CD4-positive, alpha-beta T cell (primary cell): ENCODE measurements around the gene TXNRD2. TPM values are rescaled to one million over a fixed set of nuclear protein-coding genes. Genes with fewer than 3 reads are reported as not detected.
A peak's percentile ranks its signal among the peaks of the same experiment; 100 is the strongest.

Experiments
- ATAC-seq: fragments of 200-7000 bp; cut with Tn5 transposase; one replicate; pipeline ENCODE4 v1.10.0; 2022; ENCODE audit warnings: mild to moderate bottlenecking; ENCODE audit not compliant: poor library complexity
- CTCF ChIA-PET: fragments of 350-600 bp; sonication (Branson Sonifier 250); formaldehyde crosslinking; loops from one replicate; lab custom pipeline; 2021; ENCODE audit warnings: antibody characterized with exemption, inconsistent platforms; lab: Charles Lee
- POLR2A ChIA-PET: fragments of 350-600 bp; sonication (Branson Sonifier 250); formaldehyde crosslinking; loops from one replicate; lab custom pipeline; 2021; ENCODE audit warnings: antibody characterized with exemption, inconsistent platforms; lab: Charles Lee
- DNase-seq, 14 experiments: peaks; one replicate each; pipeline ENCODE4 v3.0.0-alpha.2; 2013 to 2020; ENCODE audit warnings: mixed read lengths in 2 of 14
- H3K27ac ChIP-seq, 2 donors: one replicate each; pipeline versions ENCODE4 v1.5.1 to v1.7.0; 2013; ENCODE audit warnings: low read length in 2 of 2, low read depth in 1 of 2, mild to moderate bottlenecking in 1 of 2
- H3K27me3 ChIP-seq, 2 experiments: 1 replicate in 1 of 2; 2 replicates in 1 of 2; pipeline versions ENCODE4 v1.6.1 to v1.7.0; 2013; ENCODE audit warnings: low read length in 2 of 2, control low read depth in 1 of 2, mild to moderate bottlenecking in 1 of 2, moderate library complexity in 1 of 2; ENCODE audit not compliant: insufficient read depth in 2 of 2, control insufficient read depth in 1 of 2
- H3K36me3 ChIP-seq: one replicate; pipeline ENCODE4 v1.6.1; 2013; ENCODE audit warnings: low read length, control low read depth; ENCODE audit not compliant: insufficient read depth
- H3K4me1 ChIP-seq: one replicate; pipeline ENCODE4 v1.6.1; 2013; ENCODE audit warnings: low read length, control low read depth; ENCODE audit not compliant: insufficient read depth
- H3K4me3 ChIP-seq: one replicate; pipeline ENCODE4 v1.5.1; 2013; ENCODE audit warnings: mild to moderate bottlenecking, low read length, moderate library complexity
- H3K9me3 ChIP-seq, 2 experiments: 1 replicate in 1 of 2; 2 replicates in 1 of 2; pipeline versions ENCODE4 v1.6.1 to v1.7.0; 2013; ENCODE audit warnings: low read length in 2 of 2, mild to moderate bottlenecking in 2 of 2, control low read depth in 1 of 2, moderate library complexity in 1 of 2; ENCODE audit not compliant: control insufficient read depth in 1 of 2, insufficient read depth in 1 of 2
- H3K27ac Mint-ChIP-seq: one replicate; pipeline ENCODE4 v1.8.0; 2020; ENCODE audit warnings: mixed read lengths
- H3K27me3 Mint-ChIP-seq: one replicate; pipeline ENCODE4 v1.8.0; 2021; ENCODE audit warnings: mixed read lengths
- H3K36me3 Mint-ChIP-seq: one replicate; pipeline ENCODE4 v1.8.0; 2021; ENCODE audit warnings: low read depth, mixed read lengths
- H3K4me1 Mint-ChIP-seq: one replicate; pipeline ENCODE4 v1.8.0; 2021; ENCODE audit warnings: low read depth, mixed read lengths
- H3K4me3 Mint-ChIP-seq: one replicate; pipeline ENCODE4 v1.8.0; 2020; ENCODE audit warnings: mild to moderate bottlenecking, mixed read lengths
- H3K9me3 Mint-ChIP-seq: one replicate; pipeline ENCODE4 v1.8.0; 2020; ENCODE audit warnings: mixed read lengths
- intact Hi-C, 2 experiments: fragments of 100-400 bp; cut with DNase I in 1 of 2; cut with micrococcal nuclease in 1 of 2; formaldehyde crosslinking; loops; one replicate each; pipeline versions ENCODE4 v1.15.1 to v1.9.0; 2023 to 2025; cut with DNase I, micrococcal nuclease
- total RNA-seq, 174 experiments: library from RNA in 2 of 174; stranded (reverse) in 2 of 174; gene quantifications; one replicate each; pipeline ENCODE4 v1.2.3 and lab custom pipeline; 2021 to 2026
- TF ChIP-seq, protein P1 (sequence below): fragments of 200-600 bp; IDR thresholded peaks from one replicate; pipeline ENCODE4 v1.8.0; 2022; ENCODE audit warnings: antibody characterized with exemption, mild to moderate bottlenecking

TXNRD2 gene
- total RNA-seq, 2 experiments from 2014 or later, result 18.6 to 19.5 TPM

GRCh38 chr22:19898145-19898544, 43.5 kb downstream of the TXNRD2 start:
- no peaks in the 10 kb centered on the region for H3K27me3 ChIP-seq
- no peak for DNase-seq
- peaks cover 21% of the 10 kb centered on the region for H3K36me3 ChIP-seq
- Mint-ChIP-seq H3K9me3 (no peaks in the 10 kb centered on the region), H3K36me3 (peaks cover 6% of the 10 kb centered on the region), H3K4me3 (no peak overlapping the region), H3K27me3 (no peaks in the 10 kb centered on the region), H3K4me1 (peaks cover 40% of the 10 kb centered on the region), H3K27ac (no peak overlapping the region)
- ATAC-seq, result no peak
- H3K4me3 ChIP-seq, result no peak overlapping the region
- H3K9me3 ChIP-seq, result peaks cover 0 to 3% of the 10 kb centered on the region in 2 experiments
- intact Hi-C loops, result no loop called here
- TF ChIP-seq, protein P1, sequence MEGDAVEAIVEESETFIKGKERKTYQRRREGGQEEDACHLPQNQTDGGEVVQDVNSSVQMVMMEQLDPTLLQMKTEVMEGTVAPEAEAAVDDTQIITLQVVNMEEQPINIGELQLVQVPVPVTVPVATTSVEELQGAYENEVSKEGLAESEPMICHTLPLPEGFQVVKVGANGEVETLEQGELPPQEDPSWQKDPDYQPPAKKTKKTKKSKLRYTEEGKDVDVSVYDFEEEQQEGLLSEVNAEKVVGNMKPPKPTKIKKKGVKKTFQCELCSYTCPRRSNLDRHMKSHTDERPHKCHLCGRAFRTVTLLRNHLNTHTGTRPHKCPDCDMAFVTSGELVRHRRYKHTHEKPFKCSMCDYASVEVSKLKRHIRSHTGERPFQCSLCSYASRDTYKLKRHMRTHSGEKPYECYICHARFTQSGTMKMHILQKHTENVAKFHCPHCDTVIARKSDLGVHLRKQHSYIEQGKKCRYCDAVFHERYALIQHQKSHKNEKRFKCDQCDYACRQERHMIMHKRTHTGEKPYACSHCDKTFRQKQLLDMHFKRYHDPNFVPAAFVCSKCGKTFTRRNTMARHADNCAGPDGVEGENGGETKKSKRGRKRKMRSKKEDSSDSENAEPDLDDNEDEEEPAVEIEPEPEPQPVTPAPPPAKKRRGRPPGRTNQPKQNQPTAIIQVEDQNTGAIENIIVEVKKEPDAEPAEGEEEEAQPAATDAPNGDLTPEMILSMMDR, result no peak
- no peak overlapping the region for H3K27ac ChIP-seq
- ChIA-PET POLR2A (interaction anchor here (1.0 to 1.4 kb wide), 2 partner anchors 29 to 42 kb away, joined by 5 to 6 read pairs; no protein-coding TSS in a partner anchor), CTCF (interaction anchor here (2.0 to 3.1 kb wide), 2 partner anchors 12 to 167 kb away, joined by 8 to 15 read pairs; no protein-coding TSS in a partner anchor)
- peaks cover 46% of the 10 kb centered on the region for H3K4me1 ChIP-seq

GRCh38 chr22:19897726-19898125, 43.9 kb downstream of the TXNRD2 start:
- Mint-ChIP-seq H3K36me3 (peaks cover 6% of the 10 kb centered on the region), H3K27me3 (no peaks in the 10 kb centered on the region), H3K27ac (peak overlapping the region; percentile 97), H3K4me3 (no peak overlapping the region), H3K4me1 (peaks cover 44% of the 10 kb centered on the region), H3K9me3 (no peaks in the 10 kb centered on the region)
- Histone ChIP-seq H3K36me3 (peaks cover 18% of the 10 kb centered on the region), H3K27me3 (no peaks in the 10 kb centered on the region), H3K4me3 (no peak overlapping the region), H3K27ac (no peak overlapping the region), H3K9me3 (peaks cover 0 to 3% of the 10 kb centered on the region in 2 experiments), H3K4me1 (peaks cover 50% of the 10 kb centered on the region)
- POLR2A ChIA-PET, result interaction anchor here (0.8 to 1.4 kb wide), 4 partner anchors 12 to 42 kb away, joined by 3 to 6 read pairs (median 4); no protein-coding TSS in a partner anchor
- DNase-seq (no peak), ATAC-seq (no peak)
- intact Hi-C loops, result no loop called here
- TF ChIP-seq, protein P1, result no peak
- CTCF ChIA-PET, result interaction anchor here (2.0 to 3.1 kb wide), 2 partner anchors 12 to 167 kb away, joined by 8 to 15 read pairs; no protein-coding TSS in a partner anchor

DNA sequence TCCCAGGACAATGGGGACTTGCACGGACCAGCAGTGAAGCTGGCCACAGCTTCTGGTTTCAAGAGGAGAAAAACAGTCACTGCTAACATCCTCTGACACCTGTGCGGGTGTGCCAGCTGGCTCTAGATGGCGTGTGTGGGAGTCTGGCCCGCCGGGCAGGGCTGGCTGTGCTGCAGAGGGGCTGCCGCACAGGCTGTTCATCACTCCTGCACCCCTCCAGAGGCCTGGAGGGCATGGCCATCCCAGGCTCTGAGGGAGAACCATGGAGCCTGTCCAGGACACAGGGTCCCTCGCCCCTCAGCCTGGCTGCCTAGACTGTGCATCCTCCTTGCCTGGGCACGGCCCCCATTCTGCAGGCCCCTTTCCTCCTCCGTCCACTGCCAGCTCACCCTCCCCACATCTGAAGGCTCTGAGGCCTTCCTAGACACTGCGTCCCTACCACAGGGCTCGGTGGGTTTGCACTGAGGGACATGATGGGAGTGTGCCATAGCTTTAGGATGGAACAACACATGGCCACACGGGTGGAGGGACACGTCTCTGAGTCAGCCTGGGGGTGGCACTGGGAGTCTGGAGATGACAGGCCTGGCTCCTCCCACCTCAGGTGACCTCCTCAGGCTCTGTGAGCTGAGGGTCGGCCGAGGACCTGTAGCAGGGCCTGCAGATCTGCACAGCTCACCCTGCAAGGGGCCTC, 44.8 kb downstream of the TXNRD2 start:
- ChIA-PET CTCF (interaction anchor here (0.8 to 3.1 kb wide), 5 partner anchors 10 to 173 kb away, joined by 3 to 15 read pairs (median 4); partner anchors contain the start of gene GP1BB), POLR2A (interaction anchor here (0.8 to 2.0 kb wide), 4 partner anchors 10 to 41 kb away, joined by 3 to 10 read pairs (median 6); no protein-coding TSS in a partner anchor)
- ATAC-seq (peak; percentile 24), DNase-seq (peak in 11 of 14 experiments; percentile 24 to 73 (median 48))
- Histone ChIP-seq H3K36me3 (peaks cover 18% of the 10 kb centered on the region), H3K27ac (no peak overlapping the region), H3K4me1 (peaks cover 59% of the 10 kb centered on the region), H3K27me3 (no peaks in the 10 kb centered on the region), H3K4me3 (no peak overlapping the region), H3K9me3 (peaks cover 0 to 3% of the 10 kb centered on the region in 2 experiments)
- TF ChIP-seq, protein P1, result peak; percentile 34
- Mint-ChIP-seq H3K4me3 (peak overlapping the region; percentile 45), H3K4me1 (peaks cover 53% of the 10 kb centered on the region), H3K27me3 (no peaks in the 10 kb centered on the region), H3K9me3 (no peaks in the 10 kb centered on the region), H3K27ac (peak overlapping the region; percentile 97), H3K36me3 (peaks cover 6% of the 10 kb centered on the region)
- intact Hi-C loops, result no loop called here
